HK-2 (cell line): ENCODE data around the gene RDX.
"Not testable (repeated sequence)": the region's sequence is repeated elsewhere in the genome, so short reads cannot be mapped to it uniquely, and the experiment has no call there.

Source experiments
- DNase-seq: peaks from one replicate; pipeline ENCODE4 v3.0.0-alpha.2; 2018; ENCODE audit not compliant: unreplicated experiment

Gene RDX

DNA sequence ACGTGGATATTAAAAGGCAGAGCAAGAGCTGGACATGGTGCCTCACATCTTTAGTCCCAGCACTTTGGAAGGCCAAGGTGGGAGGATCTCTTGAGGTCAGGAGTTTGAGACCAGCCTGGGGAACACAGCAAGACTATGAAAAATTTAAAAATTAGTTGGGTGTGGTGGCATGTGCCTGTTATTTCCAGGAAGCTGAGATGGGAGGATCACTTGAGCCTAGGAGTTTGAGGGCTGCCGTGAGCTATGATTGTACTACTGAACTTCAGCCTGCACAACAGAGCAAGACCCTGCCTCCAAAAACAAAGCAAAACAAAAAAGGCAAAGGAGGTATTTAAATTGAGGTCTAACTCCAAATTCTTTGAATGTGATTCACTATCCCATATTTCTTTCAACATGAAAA, 23.5 kb downstream of the RDX start:
- no peak for DNase-seq

DNA sequence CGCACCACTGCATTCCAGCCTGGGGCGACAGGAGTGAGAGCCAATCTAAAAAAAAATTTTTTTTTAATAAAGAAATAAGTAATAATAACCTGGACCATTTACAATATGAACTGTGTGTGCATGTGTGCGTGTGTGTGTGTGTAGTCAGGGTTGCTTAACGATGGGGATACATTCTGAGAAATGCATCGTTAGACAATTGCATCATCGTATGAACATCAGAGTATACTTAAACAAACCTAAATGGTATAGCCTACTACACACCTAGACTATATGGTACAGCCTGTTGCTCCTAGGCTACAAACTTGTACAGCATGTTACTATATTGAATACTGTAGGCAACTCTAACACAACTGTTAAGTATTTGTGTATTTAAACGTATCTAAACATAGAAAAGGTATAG, 26.4 kb downstream of the RDX start:
- no peak for DNase-seq

DNA sequence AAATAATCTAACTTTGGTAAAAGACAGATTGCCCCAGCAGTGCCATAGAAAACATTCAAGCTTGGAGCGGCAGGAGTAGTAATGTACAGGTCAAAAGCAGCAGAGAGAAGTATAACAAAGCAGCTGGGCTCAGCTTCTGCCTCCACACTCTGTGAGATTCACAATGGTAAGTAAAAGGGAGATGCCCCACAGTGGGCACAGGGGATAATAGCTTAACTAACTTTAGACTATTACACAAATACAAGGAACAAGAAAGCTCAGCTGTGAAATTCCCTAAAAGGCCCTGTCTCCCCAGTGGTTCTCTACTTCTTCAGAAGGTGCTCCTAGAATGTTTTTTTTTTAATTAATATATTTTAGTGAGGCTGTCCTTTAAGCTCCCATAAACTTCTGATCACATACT, 28.0 kb downstream of the RDX start:
- no peak for DNase-seq

DNA sequence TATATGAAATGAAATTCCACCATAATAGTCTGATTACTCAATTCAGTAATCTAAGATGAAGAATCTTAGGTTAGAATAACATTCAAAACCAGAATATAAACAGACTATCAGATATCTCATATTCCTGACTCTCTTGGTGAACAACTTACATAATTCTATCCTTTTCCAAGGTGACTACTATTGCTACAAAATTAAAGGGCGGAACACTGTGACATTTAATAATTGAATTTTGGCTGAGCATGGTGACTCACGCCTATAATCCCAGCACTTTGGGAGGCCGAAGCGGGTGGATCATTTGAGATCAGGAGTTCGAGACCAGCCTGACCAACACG, 34.4 kb downstream of the RDX start:
- no peak for DNase-seq

DNA sequence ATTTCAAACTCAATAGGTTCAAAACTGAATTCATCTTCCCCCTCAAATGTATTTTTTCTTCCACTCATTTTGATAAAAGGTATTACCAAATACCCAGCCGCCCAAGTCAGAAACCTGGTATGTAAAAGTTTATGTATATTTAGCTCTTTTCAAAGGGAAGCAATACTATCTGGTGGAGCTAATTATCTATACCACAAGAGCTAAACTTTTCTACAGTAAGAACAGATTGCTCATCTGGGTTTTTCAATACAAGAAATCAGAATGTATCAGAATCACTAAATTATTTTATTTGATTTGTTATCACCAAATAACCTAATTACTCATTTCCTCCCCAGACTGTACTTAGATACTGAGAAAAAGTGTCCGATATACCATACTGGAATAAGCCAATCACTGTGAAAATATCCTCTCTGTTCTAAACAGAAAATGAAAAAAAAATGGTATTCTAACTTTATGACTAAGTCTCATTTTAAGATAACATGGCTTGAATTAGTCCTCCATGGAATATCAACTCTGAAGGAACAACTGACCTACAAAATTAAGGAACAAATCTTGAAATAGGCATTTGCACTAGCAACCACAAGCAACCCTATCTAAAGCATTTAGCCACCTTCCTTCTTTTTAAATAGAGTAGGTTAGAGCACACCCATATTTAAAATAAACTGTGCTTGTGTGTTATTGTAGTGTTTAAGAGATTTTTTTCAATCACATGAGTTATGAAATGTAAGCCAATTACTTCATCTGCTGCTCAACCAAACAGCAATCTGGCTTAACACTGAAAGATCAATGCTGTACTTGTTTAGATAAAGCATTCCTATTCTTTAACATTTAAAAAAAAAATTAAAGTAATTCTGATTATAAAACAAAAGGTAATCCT, 35.0 kb downstream of the RDX start:
- no peak for DNase-seq

DNA sequence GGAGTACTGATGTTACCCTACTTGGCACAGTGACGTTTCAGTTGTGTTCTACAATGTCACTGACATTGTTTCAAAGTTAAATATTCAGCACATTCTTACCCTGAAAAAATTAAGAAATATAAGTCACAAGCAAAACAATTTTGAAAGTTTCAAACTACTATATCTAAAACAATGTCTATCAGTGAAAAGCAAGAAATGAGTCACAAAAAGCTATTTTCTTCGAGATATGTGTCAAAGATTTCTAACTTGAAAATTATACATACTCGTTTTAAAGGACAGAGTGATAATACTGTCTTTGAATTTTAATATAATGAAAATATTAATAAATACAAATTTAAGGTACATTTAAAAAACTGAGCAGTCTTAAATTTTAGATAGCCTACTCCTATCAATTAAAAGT, 42.9 kb downstream of the RDX start:
- DNase-seq = no peak

DNA sequence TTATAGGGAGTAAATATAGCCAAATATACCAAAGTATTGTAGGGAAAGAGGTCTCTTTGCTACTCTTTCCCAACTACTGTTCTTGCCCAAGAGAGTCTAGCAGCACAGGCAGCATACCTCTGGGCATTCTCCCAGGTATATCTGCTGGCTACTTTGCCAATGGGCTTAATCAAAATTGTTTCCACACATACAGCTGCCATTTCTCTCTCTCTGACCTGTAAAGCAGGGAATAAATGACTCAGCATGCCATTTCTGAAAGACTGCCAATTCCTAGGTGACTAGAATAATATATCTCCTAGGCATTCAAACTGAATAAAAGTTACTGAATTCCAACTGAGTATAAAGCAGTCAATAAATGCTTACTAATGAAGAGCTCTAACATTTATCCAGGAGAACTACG, 44.6 kb downstream of the RDX start:
- DNase-seq = no peak

DNA sequence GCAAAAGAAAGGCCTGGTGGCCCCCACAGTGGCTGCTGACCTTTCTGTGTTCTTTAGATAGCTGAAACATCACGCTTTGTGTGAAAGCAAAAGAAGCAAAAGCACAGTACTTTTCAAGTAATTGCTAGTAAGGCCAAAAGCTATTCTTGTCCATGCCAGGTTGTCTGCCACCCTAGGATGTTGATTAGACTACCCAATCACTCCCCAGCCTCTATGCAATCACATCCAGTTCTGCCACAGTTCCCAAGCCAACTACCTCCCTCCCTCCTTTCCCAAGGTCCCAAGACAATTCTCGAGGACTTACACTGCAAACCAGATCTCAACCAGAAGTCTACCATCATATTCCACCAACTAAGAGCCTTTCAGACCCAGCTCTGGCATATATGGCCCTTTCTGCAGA, 46.2 kb downstream of the RDX start:
- no peak for DNase-seq

DNA sequence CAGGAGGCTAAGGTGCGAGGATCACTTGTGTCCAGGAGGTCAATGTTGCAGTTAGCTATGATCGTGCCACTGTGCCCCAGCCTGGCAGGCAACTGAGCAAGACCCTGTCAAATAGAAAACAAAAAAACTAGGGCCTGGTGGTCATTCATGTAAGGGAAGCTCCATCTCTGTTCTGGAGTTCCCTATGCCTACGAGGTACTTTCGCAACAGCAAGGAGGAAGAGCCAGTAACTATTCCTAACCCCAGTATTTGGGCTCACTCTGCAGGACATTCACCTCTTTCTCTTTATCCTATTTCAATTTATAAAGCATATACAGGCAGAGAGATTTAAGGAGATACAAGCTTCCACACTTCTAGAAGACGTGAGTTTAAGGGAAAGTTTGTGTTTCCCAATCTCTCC, 46.6 kb downstream of the RDX start:
- no peak for DNase-seq

DNA sequence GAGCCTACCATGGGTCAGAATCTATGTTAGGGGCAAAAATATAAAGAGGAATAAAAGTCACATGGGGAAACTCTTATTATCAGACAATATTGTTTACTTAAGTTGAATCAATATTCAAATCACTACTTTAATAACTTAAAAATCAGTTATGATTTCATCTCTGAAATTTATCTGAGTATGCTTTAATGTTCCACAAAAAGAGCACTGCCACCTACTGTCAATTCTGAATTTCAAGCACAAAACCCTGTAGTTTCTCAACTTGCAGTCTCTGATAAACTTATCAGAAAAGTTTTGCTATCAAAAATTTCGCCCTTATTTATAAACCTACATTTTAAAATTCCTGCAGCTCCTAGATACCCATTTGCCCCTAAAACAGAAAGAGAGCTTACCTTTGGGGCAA, 47.3 kb downstream of the RDX start:
- DNase-seq = no peak

DNA sequence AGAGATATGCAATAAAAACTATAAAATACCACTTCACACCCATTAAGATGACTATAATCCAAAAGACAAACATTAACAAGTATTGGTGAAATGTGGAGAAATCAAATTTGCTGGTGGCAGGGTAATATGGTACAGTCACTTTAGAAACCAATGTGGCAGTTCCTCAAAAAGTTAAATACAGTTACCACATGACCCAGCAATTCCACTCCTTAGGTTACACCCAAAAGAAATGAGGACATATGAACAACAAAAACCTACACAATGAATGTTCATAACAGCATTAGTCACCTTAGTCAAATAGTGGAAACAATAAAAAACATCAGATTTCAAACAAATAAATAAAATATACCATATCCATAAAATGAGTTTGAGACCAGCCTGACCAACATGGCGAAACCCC, 52.6 kb downstream of the RDX start:
- no peak for DNase-seq

DNA sequence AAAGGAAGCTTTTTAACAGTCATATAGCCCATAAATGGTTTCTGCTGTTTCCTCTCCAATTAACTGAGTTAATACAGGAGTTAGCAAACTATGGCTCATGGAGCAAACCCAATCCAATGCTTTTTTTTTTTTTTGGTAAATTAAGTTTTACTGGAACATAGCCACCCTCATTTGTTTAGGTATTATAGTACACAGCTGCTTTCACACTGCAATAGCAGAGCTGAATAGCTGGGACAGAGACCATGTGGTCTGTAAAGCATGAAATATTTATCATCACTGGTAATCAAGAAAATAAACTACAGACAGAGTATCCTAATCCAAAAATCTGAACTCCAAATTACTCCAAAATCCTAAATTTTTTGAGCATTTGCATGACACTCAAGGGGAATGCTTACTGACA, 53.7 kb downstream of the RDX start:
- DNase-seq = no peak

DNA sequence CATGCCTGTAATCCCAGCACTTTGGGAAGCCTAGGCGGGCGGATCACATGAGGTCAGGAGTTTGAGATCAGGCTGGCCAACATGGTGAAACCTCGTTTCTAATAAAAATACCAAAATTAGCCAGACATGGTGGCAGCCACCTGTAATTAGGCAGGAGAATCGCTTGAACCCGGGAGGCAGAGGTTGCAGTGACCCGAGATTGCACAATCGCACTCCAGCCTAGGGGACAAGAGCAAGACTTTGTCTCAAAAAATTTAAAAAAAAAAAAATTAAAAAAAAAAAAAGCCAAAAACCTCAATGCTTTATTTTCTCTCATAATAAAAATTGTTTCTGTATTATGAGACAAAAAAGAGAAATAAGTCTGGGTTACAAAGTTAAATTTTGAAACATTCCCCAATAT, 54.2 kb downstream of the RDX start:
- no peak for DNase-seq

DNA sequence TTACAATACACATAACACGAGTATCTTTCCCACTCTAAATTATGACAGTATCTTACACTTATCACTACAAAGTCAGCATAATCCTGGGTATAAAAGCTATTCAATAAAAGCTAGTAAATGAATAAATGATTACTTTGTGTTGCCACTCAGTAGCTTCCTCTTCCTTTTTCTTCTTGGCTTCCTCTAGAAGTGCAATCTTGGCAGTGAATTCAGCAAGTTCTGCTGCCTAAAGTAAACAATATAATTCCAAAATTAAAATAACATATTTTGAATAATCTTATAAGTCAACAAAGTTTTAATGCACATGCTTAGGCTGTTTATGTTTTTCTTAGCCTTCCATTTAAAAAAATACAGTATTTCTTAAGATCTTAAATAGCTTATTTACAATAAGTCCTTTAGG, 60.4 kb downstream of the RDX start:
- no peak for DNase-seq

DNA sequence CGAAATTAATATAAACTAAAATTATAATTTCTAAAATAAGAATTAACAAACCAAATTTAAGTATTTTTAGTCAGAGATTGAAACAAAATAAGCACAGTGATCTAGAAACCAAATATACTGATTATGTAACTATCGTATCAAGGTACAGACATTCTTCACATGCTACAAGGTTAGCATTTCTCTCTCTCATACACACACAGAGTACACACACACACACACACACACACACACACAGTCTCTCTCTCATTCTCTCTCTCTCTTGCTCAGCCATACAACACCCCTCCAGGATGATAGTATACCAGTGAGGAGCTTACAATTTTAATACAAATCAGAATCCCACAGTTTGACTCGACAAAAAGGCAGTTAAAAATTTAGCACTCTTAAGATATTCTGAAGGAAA, 66.0 kb downstream of the RDX start:
- DNase-seq = no peak

DNA sequence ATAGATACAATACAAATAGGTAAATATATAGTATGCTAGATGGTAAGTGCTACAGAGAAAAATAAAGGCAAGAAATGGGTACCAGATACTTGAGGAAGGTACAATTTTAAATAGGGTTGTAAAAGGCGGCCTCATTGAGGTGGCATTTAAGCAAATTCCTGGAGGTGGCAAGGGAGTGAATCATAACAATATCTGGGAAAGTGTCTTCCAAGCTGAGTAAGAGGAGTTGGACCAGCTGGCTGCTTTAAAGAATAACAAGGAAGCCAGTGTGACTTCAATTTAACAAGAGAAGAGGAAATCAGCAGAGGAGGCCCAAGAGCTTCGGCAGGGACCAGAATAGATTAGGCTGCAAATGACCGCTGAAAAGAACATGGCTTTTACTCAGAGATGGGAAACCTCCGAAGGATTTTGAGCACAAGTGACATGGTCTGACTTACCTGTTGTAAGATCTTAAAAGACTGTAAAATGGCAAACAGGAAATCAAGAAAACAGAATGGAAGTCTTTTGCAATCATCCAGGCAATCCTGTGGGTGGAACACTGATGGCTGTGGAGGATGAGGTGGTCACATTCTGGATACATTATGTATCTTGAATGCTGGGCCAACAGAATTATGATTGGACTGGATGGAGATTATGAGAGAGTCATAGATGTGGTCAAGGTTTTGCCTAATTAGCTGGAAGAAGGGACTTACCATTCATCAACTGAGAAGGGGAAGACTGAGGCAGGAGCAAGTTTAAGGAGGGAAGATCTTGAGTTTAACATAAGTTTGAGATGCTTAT, 77.2 kb downstream of the RDX start:
- no peak for DNase-seq

DNA sequence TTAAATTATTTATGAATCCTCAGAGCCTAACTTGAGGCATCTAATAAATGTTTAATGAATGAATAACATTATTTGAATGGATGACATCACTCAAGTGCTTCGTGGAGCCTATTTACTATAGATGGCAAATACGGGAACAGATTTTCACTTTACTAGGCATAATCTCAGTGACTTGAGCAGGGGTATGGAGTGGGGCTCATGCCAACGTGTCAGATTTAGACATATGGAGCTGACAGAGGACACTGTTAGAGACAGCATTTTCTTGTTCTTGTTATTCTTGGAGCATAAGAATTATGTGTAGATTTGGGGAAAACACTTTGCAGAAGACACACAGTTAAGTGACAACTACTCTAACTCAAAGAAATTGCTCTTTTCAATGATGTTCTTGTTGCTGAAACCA, 78.5 kb downstream of the RDX start:
- no peak for DNase-seq

DNA sequence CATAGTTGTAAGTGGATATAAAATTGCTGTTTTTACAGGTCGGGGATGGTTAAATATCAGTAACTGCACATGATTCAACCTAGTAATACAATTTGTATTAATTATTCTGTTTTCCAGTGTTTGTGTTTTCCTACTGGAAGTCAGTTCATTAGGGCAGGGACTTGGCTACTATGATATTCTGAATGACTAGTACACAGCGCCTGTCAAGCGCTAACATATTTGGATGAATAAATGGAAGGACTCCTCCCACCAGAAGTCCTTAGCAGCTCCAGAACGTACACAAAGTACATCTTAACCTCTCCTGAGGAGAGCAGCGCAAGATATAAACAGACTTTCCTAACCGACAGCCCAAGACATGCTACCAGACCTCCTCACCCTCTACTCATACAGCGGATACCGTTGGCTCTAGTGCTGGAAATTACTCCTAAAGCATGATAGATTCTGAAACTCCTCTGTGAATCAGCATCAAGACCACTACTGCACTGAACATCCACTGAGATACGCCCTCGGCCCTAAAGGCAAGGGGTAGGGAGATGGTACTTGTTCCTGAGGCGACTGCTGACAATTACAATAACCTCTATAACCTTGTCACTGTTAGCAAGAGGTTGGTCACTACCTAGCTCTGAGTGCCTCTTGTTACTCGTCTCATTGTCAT, 79.1 kb downstream of the RDX start:
- DNase-seq = no peak

DNA sequence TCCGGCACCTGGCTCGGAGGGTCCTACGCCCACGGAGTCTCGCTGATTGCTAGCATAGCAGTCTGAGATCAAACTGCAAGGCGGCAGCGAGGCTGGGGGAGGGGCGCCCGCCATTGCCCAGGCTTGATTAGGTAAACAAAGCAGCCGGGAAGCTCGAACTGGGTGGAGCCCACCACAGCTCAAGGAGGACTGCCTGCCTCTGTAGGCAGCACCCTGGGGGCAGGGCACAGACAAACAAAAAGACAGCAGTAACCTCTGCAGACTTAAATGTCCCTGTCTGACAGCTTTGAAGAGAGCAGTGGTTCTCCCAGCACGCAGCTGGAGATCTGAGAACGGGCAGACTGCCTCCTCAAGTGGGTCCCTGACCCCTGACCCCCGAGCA, 87.1 kb downstream of the RDX start:
- not testable (repeated sequence) for DNase-seq

DNA sequence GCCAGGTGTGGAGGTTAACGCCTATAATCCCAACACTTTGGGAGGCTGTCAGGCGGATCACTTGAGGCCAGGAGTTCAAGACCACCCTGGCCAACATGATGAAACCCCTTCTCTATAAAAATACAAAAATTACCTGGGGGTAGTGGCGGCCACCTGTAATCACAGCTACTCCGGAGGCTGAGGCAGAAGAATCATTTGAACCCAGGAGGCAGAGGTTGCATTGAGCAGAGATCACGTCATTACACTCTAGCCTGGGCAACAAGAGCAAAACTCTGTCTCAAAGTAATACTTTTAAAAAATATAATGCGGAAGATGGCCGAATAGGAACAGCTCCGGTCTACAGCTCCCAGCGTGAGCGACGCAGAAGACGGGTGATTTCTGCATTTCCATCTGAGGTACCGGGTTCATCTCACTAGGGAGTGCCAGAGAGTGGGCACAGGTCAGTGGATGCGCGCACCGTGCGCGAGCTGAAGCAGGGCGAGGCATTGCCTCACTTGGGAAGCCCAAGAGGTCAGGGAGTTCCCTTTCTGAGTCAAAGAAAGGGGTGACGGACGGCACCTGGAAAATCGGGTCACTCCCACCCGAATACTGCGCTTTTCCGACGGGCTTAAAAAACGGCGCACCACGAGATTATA, 87.6 kb downstream of the RDX start:
- not testable (repeated sequence) for DNase-seq

DNA sequence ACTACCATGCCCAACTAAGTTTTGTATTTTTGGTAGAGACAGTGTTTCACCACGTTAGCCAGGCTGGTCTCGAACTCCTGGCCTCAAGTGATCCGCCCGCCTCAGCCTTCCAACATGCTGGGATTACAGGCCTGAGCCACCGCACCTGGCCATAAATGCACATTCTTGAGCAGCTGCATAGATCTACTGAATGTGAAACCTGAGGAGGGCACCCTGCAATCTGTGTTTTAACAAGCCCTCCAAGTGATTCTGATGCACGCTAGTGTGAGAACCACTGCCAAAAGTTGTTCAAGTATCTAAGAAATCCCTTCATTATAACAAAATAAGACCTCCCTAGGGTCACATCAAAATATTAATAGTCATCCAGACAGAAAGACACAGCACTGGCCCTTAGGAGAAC, 89.3 kb downstream of the RDX start:
- no peak for DNase-seq

DNA sequence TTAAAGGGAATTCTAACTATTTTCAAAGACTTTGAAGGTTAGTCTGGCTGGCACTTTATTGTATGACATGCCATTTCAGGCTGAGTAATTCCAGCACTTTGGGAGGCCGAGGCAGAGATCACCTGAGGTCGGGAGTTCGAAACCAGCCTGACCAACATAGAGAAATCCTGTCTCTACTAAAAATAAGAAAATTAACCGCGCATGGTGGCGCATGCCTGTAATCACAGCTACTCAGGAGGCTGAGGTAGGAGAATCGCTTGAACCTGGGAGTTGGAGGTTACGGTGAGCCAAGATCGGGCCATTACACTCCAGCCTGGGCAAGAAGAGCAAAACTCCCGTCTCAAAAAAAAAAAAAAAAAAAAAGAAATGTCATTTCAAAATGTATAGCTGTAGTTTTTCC, 95.6 kb downstream of the RDX start:
- no peak for DNase-seq

DNA sequence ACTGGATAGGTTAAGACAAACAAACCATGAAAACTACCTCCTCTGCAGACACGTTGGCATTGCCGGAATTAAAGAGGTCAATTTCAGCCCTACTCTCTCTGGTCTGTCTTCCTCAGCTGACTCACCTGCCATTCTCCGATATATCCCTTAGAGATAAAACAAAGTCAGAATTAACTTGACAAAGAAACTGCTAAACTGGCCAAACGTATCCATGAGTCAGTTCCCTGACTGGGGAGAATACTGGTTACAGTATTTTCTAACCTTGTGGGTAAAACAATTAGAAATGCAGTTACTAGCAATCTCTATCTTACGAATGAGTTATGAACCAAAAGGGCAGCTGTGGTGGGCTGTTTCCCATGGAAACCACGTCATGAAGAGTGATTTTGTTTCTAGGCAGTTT, 96.2 kb downstream of the RDX start:
- no peak for DNase-seq
